ENCODE measurements around the gene FHOD3. TPM values are rescaled to one million over a fixed set of nuclear protein-coding genes. Genes with fewer than 3 reads are reported as not detected.

Gene FHOD3
- total and polyA plus RNA-seq, 4 donors: 0.57 to 1.3 (median 1.2) TPM; not detected in 1

DNA sequence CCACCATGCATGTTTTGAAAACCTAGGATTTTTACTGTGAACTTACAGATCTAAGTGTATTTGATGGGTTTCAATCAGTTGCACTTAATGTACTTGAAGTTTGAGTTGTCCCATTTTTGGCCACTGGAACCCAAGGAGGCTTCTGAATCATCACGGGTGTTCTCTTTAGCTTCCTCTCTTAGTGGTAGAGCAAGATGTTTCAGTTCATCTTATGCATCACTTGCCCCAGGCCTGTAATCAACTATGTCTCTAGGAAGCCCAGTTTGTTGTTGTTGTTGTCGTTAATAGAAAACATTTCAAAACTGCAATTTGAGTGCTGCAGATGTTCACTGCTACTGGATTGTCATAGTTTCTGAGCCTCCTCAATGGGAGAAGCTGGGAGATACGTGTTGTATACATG is 97.0 kb downstream of the FHOD3 start:
- Histone ChIP-seq H3K4me3 (ENCODE audit: low read depth in 1 of 3, low read length in 3 of 3) (no peak overlapping the region), H3K9me3 (ENCODE audit: control insufficient read depth in 4 of 4, low read length in 3 of 4) (peaks cover 2 to 11% (median 5%) of the 10 kb centered on the region in 4 donors), H3K27me3 (ENCODE audit: control insufficient read depth in 4 of 4, insufficient read depth in 4 of 4, low read length in 3 of 4) (no peaks in the 10 kb centered on the region), H3K9ac (ENCODE audit: low read depth in 1 of 2, low read length in 2 of 2) (no peak overlapping the region), H3K4me1 (ENCODE audit: control insufficient read depth in 4 of 4, insufficient read depth in 4 of 4, low read length in 3 of 4) (no peaks in the 10 kb centered on the region), H3K36me3 (ENCODE audit: control insufficient read depth in 4 of 4, insufficient read depth in 3 of 4, low read depth in 1 of 4, low read length in 3 of 4) (no peaks in the 10 kb centered on the region), H3K27ac (ENCODE audit: low read depth in 1 of 2, low read length in 2 of 2) (no peak overlapping the region)
- WGBS: 73% methylated on average over 3 of the region's 3 CpGs
- DNase-seq (ENCODE audit: low spot score): no peak
- no peak for TF ChIP-seq FOXA2 (IDR thresholded peaks at IDR 0.05)
- no peak for TF ChIP-seq RAD21 (IDR thresholded peaks at IDR 0.05)

- no peak for DNase-seq (ENCODE audit: low spot score)
- Histone ChIP-seq H3K27ac (ENCODE audit: low read depth in 1 of 2, low read length in 2 of 2) (no peak overlapping the region), H3K4me1 (ENCODE audit: control insufficient read depth in 4 of 4, insufficient read depth in 4 of 4, low read length in 3 of 4) (no peaks in the 10 kb centered on the region), H3K9me3 (ENCODE audit: control insufficient read depth in 4 of 4, low read length in 3 of 4) (peaks cover 2 to 11% (median 5%) of the 10 kb centered on the region in 4 donors), H3K27me3 (ENCODE audit: control insufficient read depth in 4 of 4, insufficient read depth in 4 of 4, low read length in 3 of 4) (no peaks in the 10 kb centered on the region), H3K36me3 (ENCODE audit: control insufficient read depth in 4 of 4, insufficient read depth in 3 of 4, low read depth in 1 of 4, low read length in 3 of 4) (no peaks in the 10 kb centered on the region), H3K4me3 (ENCODE audit: low read depth in 1 of 3, low read length in 3 of 3) (no peak overlapping the region), H3K9ac (ENCODE audit: low read depth in 1 of 2, low read length in 2 of 2) (no peak overlapping the region)
- TF ChIP-seq, protein P1, sequence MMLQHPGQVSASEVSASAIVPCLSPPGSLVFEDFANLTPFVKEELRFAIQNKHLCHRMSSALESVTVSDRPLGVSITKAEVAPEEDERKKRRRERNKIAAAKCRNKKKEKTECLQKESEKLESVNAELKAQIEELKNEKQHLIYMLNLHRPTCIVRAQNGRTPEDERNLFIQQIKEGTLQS (IDR thresholded peaks at IDR 0.05): no peak
Observed at GRCh38 chr18:36396190-36396589, 98.7 kb downstream of the FHOD3 start.

DNA sequence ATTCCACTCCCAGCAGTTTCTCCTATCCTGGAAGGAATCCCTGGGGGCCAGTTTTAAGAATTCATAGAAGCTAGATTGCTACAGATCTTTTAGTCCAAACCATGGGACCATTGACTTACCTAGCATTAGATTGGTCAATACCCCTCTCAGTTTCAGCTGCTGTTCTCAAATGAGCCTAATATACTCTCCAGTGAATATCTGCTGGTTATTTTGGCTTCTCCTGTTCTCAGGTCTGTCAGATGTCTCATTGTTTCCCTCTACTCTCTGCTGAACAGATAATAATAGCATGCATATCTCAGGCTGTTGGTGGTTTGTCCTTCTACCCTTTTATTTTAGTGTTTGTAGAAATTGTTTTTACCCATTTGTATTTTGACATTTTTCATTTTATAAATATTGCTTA is 99.5 kb downstream of the FHOD3 start:
- Histone ChIP-seq H3K36me3 (ENCODE audit: control insufficient read depth in 4 of 4, insufficient read depth in 3 of 4, low read depth in 1 of 4, low read length in 3 of 4) (no peaks in the 10 kb centered on the region), H3K27me3 (ENCODE audit: control insufficient read depth in 4 of 4, insufficient read depth in 4 of 4, low read length in 3 of 4) (no peaks in the 10 kb centered on the region), H3K4me1 (ENCODE audit: control insufficient read depth in 4 of 4, insufficient read depth in 4 of 4, low read length in 3 of 4) (no peaks in the 10 kb centered on the region), H3K27ac (ENCODE audit: low read depth in 1 of 2, low read length in 2 of 2) (no peak overlapping the region), H3K4me3 (ENCODE audit: low read depth in 1 of 3, low read length in 3 of 3) (no peak overlapping the region), H3K9ac (ENCODE audit: low read depth in 1 of 2, low read length in 2 of 2) (no peak overlapping the region), H3K9me3 (ENCODE audit: control insufficient read depth in 4 of 4, low read length in 3 of 4) (peaks cover 2 to 11% (median 5%) of the 10 kb centered on the region in 4 donors)
- no peak for DNase-seq (ENCODE audit: low spot score)
- TF ChIP-seq EGR1 (IDR thresholded peaks at IDR 0.05; ENCODE audit: low read depth in 2 of 2) (no peak), JUND (IDR thresholded peaks at IDR 0.05) (no peak), TAF1 (conservative IDR thresholded peaks at IDR 0.05) (no peak), GABPA (IDR thresholded peaks at IDR 0.05 in 1 of 2, conservative IDR thresholded peaks at IDR 0.05 in 1 of 2) (no peak), NR2F2 (IDR thresholded peaks at IDR 0.05) (no peak), YY1 (IDR thresholded peaks at IDR 0.05) (no peak), FOXA2 (IDR thresholded peaks at IDR 0.05) (no peak)
- TF ChIP-seq, protein P2, sequence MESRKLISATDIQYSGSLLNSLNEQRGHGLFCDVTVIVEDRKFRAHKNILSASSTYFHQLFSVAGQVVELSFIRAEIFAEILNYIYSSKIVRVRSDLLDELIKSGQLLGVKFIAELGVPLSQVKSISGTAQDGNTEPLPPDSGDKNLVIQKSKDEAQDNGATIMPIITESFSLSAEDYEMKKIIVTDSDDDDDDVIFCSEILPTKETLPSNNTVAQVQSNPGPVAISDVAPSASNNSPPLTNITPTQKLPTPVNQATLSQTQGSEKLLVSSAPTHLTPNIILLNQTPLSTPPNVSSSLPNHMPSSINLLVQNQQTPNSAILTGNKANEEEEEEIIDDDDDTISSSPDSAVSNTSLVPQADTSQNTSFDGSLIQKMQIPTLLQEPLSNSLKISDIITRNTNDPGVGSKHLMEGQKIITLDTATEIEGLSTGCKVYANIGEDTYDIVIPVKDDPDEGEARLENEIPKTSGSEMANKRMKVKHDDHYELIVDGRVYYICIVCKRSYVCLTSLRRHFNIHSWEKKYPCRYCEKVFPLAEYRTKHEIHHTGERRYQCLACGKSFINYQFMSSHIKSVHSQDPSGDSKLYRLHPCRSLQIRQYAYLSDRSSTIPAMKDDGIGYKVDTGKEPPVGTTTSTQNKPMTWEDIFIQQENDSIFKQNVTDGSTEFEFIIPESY (IDR thresholded peaks at IDR 0.05): no peak
- TF ChIP-seq, protein P1 (IDR thresholded peaks at IDR 0.05): no peak

DNA sequence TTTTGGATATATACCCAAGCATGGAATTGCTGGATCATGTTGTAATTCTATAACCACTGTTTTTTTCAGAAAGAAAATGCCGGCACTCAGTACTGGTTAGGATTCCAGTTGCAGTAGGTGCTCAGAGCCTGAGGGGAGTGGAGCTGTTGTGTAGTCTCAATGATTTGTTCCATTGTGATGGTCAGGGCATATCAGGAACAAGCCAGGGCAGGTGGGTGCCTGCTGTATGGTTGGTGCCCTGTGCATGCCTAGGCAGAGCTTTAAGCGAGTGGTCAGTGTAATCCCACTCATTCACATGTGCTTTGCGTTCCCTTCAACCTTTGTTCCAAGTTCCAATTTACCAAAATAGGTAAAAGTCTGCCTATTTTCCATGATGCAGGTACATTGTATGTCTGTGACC is 100.9 kb downstream of the FHOD3 start:
- H3K27me3 ChIP-seq (ENCODE audit: control insufficient read depth in 4 of 4, insufficient read depth in 4 of 4, low read length in 3 of 4): no peaks in the 10 kb centered on the region
- no peak overlapping the region for H3K4me3 ChIP-seq (ENCODE audit: low read depth in 1 of 3, low read length in 3 of 3)
- no peaks in the 10 kb centered on the region for H3K36me3 ChIP-seq (ENCODE audit: control insufficient read depth in 4 of 4, insufficient read depth in 3 of 4, low read depth in 1 of 4, low read length in 3 of 4)
- H3K9ac ChIP-seq (ENCODE audit: low read depth in 1 of 2, low read length in 2 of 2): no peak overlapping the region
- TF ChIP-seq, protein P3, sequence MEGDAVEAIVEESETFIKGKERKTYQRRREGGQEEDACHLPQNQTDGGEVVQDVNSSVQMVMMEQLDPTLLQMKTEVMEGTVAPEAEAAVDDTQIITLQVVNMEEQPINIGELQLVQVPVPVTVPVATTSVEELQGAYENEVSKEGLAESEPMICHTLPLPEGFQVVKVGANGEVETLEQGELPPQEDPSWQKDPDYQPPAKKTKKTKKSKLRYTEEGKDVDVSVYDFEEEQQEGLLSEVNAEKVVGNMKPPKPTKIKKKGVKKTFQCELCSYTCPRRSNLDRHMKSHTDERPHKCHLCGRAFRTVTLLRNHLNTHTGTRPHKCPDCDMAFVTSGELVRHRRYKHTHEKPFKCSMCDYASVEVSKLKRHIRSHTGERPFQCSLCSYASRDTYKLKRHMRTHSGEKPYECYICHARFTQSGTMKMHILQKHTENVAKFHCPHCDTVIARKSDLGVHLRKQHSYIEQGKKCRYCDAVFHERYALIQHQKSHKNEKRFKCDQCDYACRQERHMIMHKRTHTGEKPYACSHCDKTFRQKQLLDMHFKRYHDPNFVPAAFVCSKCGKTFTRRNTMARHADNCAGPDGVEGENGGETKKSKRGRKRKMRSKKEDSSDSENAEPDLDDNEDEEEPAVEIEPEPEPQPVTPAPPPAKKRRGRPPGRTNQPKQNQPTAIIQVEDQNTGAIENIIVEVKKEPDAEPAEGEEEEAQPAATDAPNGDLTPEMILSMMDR (IDR thresholded peaks at IDR 0.05; ENCODE audit: low read depth, low read length, missing input control): no peak
- TF ChIP-seq YY1 (IDR thresholded peaks at IDR 0.05): no peak
- TF ChIP-seq, protein P1 (IDR thresholded peaks at IDR 0.05): no peak
- TF ChIP-seq RAD21 (IDR thresholded peaks at IDR 0.05): no peak
- no peak for TF ChIP-seq RXRA (IDR thresholded peaks at IDR 0.05)
- TF ChIP-seq SP1 (IDR thresholded peaks at IDR 0.05): no peak
- TF ChIP-seq HNF4A (conservative IDR thresholded peaks at IDR 0.05): no peak
- TF ChIP-seq, protein P4, sequence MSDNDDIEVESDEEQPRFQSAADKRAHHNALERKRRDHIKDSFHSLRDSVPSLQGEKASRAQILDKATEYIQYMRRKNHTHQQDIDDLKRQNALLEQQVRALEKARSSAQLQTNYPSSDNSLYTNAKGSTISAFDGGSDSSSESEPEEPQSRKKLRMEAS (IDR thresholded peaks at IDR 0.05): no peak
- no peak for TF ChIP-seq GABPA (IDR thresholded peaks at IDR 0.05 in 1 of 2, conservative IDR thresholded peaks at IDR 0.05 in 1 of 2)
- TF ChIP-seq, protein P2 (IDR thresholded peaks at IDR 0.05): no peak
- no peak for TF ChIP-seq FOXA2 (IDR thresholded peaks at IDR 0.05)
- H3K4me1 ChIP-seq (ENCODE audit: control insufficient read depth in 4 of 4, insufficient read depth in 4 of 4, low read length in 3 of 4): no peaks in the 10 kb centered on the region
- WGBS: 91% methylated on average over 3 of the region's 3 CpGs
- H3K27ac ChIP-seq (ENCODE audit: low read depth in 1 of 2, low read length in 2 of 2): no peak overlapping the region
- H3K9me3 ChIP-seq (ENCODE audit: control insufficient read depth in 4 of 4, low read length in 3 of 4): peaks cover 2 to 11% (median 5%) of the 10 kb centered on the region in 4 donors
- no peak for DNase-seq (ENCODE audit: low spot score)
